HepG2 (cell line): ENCODE measurements around the gene RPS17. TPM values are rescaled to one million over a fixed set of nuclear protein-coding genes. Genes with fewer than 3 reads are reported as not detected.

Experiments
- ATAC-seq: fragments of 200-7000 bp; cut with Tn5 transposase; 3 replicates; pipeline ENCODE4 v1.9.1; 2020; ENCODE audit warnings: mild to moderate bottlenecking, moderate library complexity
- BruUV-seq: library from RNA; stranded (reverse); fragments of 400-500 nt; replicated peaks from 2 replicates; lab custom pipeline; 2021; lab: Mats Ljungman, UMichigan
- CTCF ChIA-PET: fragments of 300-600 bp; formaldehyde crosslinking; extraction: SDS; loops from one replicate; lab custom pipeline; 2021; ENCODE audit warnings: low total read pairs, inconsistent platforms, low intra/inter-chr PET ratio; lab: Yijun Ruan, JAX
- POLR2A ChIA-PET: fragments of 350-600 bp; sonication (Branson Sonifier 250); formaldehyde crosslinking; loops from one replicate; lab custom pipeline; 2020; ENCODE audit warnings: antibody characterized with exemption, inconsistent platforms; lab: Yijun Ruan, JAX
- DNase-seq: peaks from one replicate; pipeline ENCODE4 v3.0.0-alpha.2; 2015; ENCODE audit warnings: low spot score
- FAIRE-seq: peaks from 3 replicates; lab custom pipeline; 2011; peaks lifted over from hg19 to GRCh38; lab: Jason Lieb, UNC
- H2AFZ ChIP-seq: one replicate; pipeline ENCODE4 v1.6.1; 2011; ENCODE audit warnings: low read length, inconsistent platforms
- H3K27ac ChIP-seq: fragments of 300-600 bp; 3 replicates; pipeline ENCODE4 v1.8.0; 2011; ENCODE audit warnings: mixed run types, mild to moderate bottlenecking, mixed read lengths, low read length, inconsistent platforms; ENCODE audit not compliant: insufficient read depth; ENCODE audit errors: extremely low read length
- H3K27me3 ChIP-seq, 2 experiments: fragments of 200-600 bp in 1 of 2; 2 replicates in 1 of 2; 3 replicates in 1 of 2; pipeline versions ENCODE4 v1.6.0 to v1.8.0; 2011; ENCODE audit warnings: low read length in 2 of 2, mild to moderate bottlenecking in 2 of 2, moderate library complexity in 2 of 2, inconsistent platforms in 1 of 2; ENCODE audit not compliant: insufficient read depth in 2 of 2, control insufficient read depth in 1 of 2
- H3K36me3 ChIP-seq, 2 experiments: fragments of 200-600 bp in 1 of 2; replicated peaks in 1 of 2; 2 replicates in 1 of 2; 3 replicates in 1 of 2; pipeline versions ENCODE4 v1.5.1 to v1.8.0; 2011; ENCODE audit warnings: low read length in 2 of 2, inconsistent platforms in 1 of 2; ENCODE audit not compliant: insufficient read depth in 2 of 2, control insufficient read depth in 1 of 2
- H3K4me1 ChIP-seq: 2 replicates; pipeline ENCODE4 v1.5.1; 2012; ENCODE audit warnings: low read length, inconsistent platforms; ENCODE audit not compliant: insufficient read depth
- H3K4me2 ChIP-seq: 2 replicates; pipeline ENCODE4 v1.6.0; 2011; ENCODE audit warnings: low read depth, low read length, inconsistent platforms
- H3K4me3 ChIP-seq, 3 experiments: fragments of 200-600 bp in 1 of 3; sonication (generic), shearing (Covaris generic) in 1 of 3; replicated peaks in 1 of 3; 2 replicates each; pipeline ENCODE4 v1.5.1; 2011 to 2016; ENCODE audit warnings: low read length in 3 of 3, inconsistent platforms in 2 of 3, low read depth in 2 of 3, mild to moderate bottlenecking in 2 of 3, control low read depth in 1 of 3, mixed read lengths in 1 of 3; ENCODE audit not compliant: insufficient read depth in 1 of 3
- H3K79me2 ChIP-seq: one replicate; pipeline ENCODE4 v1.6.1; 2011; ENCODE audit warnings: low read length, inconsistent platforms; ENCODE audit not compliant: insufficient read depth
- H3K9ac ChIP-seq: 2 replicates; pipeline ENCODE4 v1.6.0; 2011; ENCODE audit warnings: mild to moderate bottlenecking, low read depth, low read length, inconsistent platforms; ENCODE audit not compliant: insufficient read depth
- H3K9me3 ChIP-seq: 2 replicates; pipeline ENCODE4 v1.5.1; 2012; ENCODE audit warnings: mild to moderate bottlenecking, low read length
- H4K20me1 ChIP-seq: 2 replicates; pipeline ENCODE4 v1.6.0; 2011; ENCODE audit warnings: inconsistent platforms, mild to moderate bottlenecking, low read length, moderate library complexity; ENCODE audit not compliant: insufficient read depth
- GLI4 ChIP-seq: sonication (generic); formaldehyde crosslinking; IDR thresholded peaks from 2 replicates; pipeline ENCODE4 v1.5.1; 2020; ENCODE audit warnings: missing genetic modification reagents, mild to moderate bottlenecking, moderate library complexity, borderline replicate concordance
- JUN ChIP-seq: sonication (generic); formaldehyde crosslinking; IDR thresholded peaks from 2 replicates; pipeline ENCODE4 v1.4.0; 2020; ENCODE audit warnings: mild to moderate bottlenecking, missing genetic modification reagents
- NFE2L1 ChIP-seq: sonication (generic); formaldehyde crosslinking; IDR thresholded peaks from 2 replicates; pipeline ENCODE4 v1.4.0; 2020; ENCODE audit warnings: missing genetic modification reagents, mild to moderate bottlenecking, borderline replicate concordance
- TCF7 ChIP-seq: sonication (generic); IDR thresholded peaks from 2 replicates; pipeline ENCODE4 v1.6.1; 2016; ENCODE audit warnings: antibody characterized with exemption, low read depth
- ZNF276 ChIP-seq: sonication (generic); formaldehyde crosslinking; IDR thresholded peaks from 2 replicates; pipeline ENCODE4 v1.4.0; 2020; ENCODE audit warnings: mild to moderate bottlenecking, low read depth, missing genetic modification reagents
- ZNF318 ChIP-seq: sonication (generic); formaldehyde crosslinking; IDR thresholded peaks from 2 replicates; pipeline ENCODE4 v1.4.0; 2020; ENCODE audit warnings: mild to moderate bottlenecking, missing genetic modification reagents
- ZXDC ChIP-seq: sonication (generic); formaldehyde crosslinking; IDR thresholded peaks from 2 replicates; pipeline ENCODE4 v1.5.0; 2020; ENCODE audit warnings: mild to moderate bottlenecking, missing genetic modification reagents
- WGBS: methylation state at CpG from one replicate; pipeline ENCODE4 v1.1.6; 2017; ENCODE audit warnings: low lambda C conversion rate; 5-methylcytosine and 5-hydroxymethylcytosine counted together
- in situ Hi-C: cut with HindIII; loops from 2 replicates; pipeline ENCODE4 v1.10.0; 2017; ENCODE audit warnings: low pct_unique_long_range_greater_than_20kb; ENCODE audit not compliant: extremely low pct_ligation_motif_present
- intact Hi-C: fragments of 100-400 bp; cut with micrococcal nuclease; formaldehyde crosslinking; loops from one replicate; pipeline ENCODE4 v1.10.0; 2022; ENCODE audit not compliant: unreplicated experiment
- polyA plus RNA-seq, 8 experiments: library from polyadenylated mRNA; depleted of rRNA in 3 of 8; stranded (reverse) in 7 of 8; unstranded in 1 of 8; fragments of >200 nt; fragmentation: Illumina TruSeq in 4 of 8; extraction: Trizol in 4 of 8; gene quantifications; 2 replicates each; pipeline versions ENCODE4 v1.2.1 to v1.2.3, GENCODE V29; 2011 to 2016; ENCODE audit warnings: low read depth in 4 of 8, missing spikeins in 1 of 8, mixed read lengths in 1 of 8; ENCODE audit not compliant: insufficient read depth in 1 of 8
- total RNA-seq, 5 experiments: library from RNA; depleted of rRNA; stranded (reverse); fragments of >200 nt; fragmentation: Illumina TruSeq; extraction: Trizol; gene quantifications; 2 replicates each; pipeline ENCODE4 v1.2.3, GENCODE V29; 2016; ENCODE audit warnings: low read depth in 1 of 5

RPS17 gene
- total and polyA plus RNA-seq, 2 of the 13 experiments (the other 11 are each of a cell fraction or from before 2014, with no cell fraction given) = 2,570 to 5,021 TPM

- 8% methylated on average over 3 of the region's 3 CpGs for WGBS
- no peak for FAIRE-seq
- Histone ChIP-seq H3K79me2 (peaks cover 3% of the 10 kb centered on the region), H3K9ac (no peak overlapping the region), H3K4me2 (no peak overlapping the region), H3K36me3 (no peaks in the 10 kb centered on the region), H3K9me3 (no peaks in the 10 kb centered on the region), H3K27ac (no peak overlapping the region), H3K4me1 (0 out of 2 replicates have a peak, but pooled peaks cover 5% of the 10 kb centered on the region), H3K4me3 (no peak overlapping the region), H2AFZ (no peak overlapping the region), H4K20me1 (no peaks in the 10 kb centered on the region; the same call in 1 of the 2 replicates), H3K27me3 (peaks cover 1 to 7% of the 10 kb centered on the region in 2 experiments; a peak in 2 of 5 replicates)
- no TSS peak for BruUV-seq
- ATAC-seq = no peak
- DNase-seq = no peak
- in situ Hi-C loops (loop anchor here (10.0 kb wide), 1 partner anchor 470 kb away; the partner anchor contains the start of gene C15orf40), intact Hi-C loops (no loop called here)
- CTCF ChIA-PET = no interaction called here
- POLR2A ChIA-PET = no interaction called here
- TF ChIP-seq TCF7 (no peak), NFE2L1 (CRISPR knock-in tag) (no peak), ZNF276 (no peak), JUN (no peak), GLI4 (CRISPR knock-in tag) (no peak), ZXDC (CRISPR knock-in tag) (no peak), ZNF318 (no peak)
These were observed 4.7 kb upstream of the RPS17 start for GRCh38 chr15:82545002-82545401.
